GM19099 (cell line): ENCODE data around the gene RTEL1.

ENCODE experiments used
- POLR2A ChIP-seq: IDR thresholded peaks from 3 replicates; pipeline ENCODE4 v1.6.1; 2011; ENCODE audit warnings: low read depth; ENCODE audit not compliant: insufficient read length; ENCODE audit errors: extremely low read depth

Gene RTEL1

DNA sequence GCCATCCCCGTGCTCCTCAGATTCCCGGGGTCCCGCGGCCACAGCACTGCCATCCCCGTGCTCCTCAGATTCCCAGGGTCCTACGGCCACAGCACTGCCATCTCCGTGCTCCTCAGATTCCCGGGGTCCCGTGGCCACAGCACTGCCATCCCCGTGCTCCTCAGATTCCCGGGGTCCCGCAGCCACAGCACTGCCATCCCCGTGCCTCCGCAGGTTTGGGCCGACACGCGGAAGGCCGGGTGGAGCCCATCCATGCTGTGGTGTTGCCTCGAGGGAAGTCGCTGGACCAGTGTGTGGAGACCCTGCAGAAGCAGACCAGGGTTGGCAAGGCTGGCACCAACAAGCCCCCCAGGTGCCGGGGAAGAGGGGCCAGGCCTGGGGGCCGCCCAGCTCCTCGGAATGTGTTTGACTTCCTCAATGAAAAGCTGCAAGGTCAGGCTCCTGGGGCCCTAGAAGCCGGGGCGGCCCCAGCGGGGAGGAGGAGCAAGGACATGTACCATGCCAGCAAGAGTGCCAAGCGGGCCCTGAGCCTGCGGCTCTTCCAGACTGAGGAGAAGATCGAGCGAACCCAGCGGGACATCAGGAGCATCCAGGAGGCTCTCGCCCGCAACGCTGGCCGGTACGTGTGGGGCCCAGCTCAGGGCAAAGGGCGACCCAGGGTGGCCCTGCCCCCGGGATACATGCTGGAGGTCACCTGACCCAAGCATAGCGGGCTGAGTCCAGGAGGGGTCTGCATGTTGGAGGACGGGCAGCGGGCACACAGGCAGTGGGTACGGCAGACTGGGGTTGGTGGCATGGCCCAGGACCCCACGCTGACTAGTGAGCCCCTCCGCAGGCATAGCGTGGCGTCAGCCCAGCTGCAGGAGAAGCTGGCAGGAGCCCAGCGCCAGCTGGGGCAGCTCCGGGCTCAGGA, 77.1 kb downstream of the RTEL1 start:
- TF ChIP-seq POLR2A: no peak

DNA sequence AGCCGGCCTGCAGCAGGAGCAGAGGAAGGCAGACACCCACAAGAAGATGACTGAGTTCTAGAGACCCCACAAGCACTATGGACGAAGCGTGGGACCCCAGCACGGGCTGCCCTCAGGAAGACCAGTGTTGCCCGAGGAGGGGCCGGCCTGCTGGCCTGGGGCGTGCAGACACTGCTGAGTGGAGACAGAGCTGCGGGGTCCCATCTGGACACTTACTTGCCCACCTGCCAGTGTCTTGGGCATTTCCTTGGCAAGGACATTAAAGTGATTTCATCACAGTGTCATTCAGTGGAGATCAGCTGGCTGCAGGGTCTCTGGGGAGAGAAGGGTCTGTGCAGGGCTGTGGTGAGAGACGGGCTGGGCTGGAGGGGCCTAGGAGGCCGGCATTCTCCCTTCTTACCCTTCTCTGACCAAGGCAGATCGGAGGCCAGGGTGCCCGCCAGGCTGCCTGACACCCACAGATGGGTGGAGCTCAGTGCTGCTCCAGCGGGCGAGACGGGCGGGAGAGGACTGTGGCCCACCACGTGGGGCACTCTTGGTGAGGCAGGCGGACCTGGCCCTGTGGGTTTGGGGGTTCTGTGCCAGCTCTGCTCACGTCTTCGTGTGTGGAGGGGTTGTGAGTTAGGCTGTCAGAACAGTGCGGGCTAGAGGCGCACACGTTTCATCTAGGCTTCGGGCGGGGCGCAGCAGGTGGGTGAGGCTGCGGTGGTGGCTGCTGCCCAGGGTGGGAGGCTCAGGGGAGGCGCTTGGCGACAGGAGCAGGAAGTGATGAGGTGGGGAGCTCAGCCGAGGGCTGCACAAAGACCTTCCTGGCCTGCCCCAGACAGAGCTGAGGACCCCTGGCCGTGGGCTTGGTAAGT, 78.0 kb downstream of the RTEL1 start, which contains the start of gene LIME1:
LIME1 (plus strand) TSS at position 806 of the 860 bp plus-strand sequence. CDS start 886 bp downstream, outside the sequence.
- no peak for TF ChIP-seq POLR2A

DNA sequence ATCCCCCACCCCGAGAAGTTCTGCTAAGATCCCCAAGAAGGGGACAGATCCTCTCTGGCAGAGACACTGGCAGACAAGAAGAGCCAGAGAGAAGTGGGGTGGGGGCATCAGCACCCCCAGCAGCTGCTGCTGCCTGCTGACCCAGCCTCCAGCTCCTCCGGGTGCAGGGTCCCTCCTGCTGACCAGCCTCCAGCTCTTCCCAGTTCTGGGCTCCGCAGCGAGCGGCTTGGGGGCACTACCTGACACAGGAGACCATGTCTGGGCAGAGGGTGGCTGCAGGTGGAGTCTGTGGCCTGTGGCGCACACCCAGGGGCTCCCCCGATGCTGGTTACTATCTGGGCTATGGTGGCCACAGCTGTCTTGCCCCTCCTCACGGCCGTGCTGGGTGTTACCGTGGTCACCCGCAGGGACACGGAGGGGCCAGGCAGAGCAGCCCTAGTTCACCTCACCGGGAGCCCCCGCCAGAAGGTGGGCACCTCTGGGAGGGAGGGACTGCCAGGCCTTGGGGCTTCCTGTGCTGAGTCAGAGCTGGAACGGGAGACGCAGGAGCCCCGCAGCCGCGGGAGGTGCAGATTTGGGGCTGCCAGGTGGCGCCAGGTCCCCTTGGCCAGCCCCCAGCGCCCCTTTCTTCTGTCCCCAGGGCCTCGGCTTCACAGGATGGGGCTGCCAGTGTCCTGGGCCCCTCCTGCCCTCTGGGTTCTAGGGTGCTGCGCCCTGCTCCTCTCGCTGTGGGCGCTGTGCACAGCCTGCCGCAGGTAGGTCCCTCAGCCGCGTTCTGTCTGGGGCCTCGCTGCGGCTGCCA, 79.0 kb downstream of the RTEL1 start:
- TF ChIP-seq POLR2A: peak; percentile 45

DNA sequence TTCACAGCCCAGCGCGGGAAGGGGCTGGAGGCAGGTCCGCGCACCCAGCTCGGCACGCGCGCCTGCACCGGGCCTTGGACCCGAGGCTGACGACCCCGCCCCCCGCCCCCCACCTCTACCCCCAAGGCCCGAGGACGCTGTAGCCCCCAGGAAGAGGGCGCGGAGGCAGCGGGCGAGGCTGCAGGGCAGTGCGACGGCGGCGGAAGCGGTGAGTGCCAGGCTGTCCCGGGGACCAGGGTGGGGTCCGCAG, 79.5 kb downstream of the RTEL1 start:
- no peak for TF ChIP-seq POLR2A

DNA sequence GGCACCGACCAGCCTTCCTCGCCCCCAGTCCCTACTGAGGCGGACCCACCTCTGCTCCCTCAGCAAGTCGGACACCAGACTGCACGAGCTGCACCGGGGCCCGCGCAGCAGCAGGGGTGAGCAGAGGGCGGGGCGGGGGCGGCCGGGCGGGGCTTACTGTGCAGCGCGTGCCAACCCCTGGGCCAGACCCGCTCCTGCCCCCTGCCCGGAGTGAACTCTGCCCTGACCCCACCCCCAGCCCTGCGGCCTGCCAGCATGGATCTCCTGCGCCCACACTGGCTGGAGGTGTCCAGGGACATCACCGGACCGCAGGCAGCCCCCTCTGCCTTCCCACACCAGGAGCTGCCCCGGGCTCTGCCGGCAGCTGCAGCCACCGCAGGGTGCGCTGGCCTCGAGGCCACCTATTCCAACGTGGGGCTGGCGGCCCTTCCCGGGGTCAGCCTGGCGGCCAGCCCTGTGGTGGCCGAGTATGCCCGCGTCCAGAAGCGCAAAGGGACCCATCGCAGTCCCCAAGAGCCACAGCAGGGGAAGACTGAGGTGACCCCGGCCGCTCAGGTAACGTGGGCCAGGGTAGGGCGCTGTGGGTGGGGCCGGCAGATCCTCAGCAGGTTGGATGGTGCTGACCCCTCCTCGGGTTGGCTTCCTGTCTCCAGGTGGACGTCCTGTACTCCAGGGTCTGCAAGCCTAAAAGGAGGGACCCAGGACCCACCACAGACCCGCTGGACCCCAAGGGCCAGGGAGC, 80.0 kb downstream of the RTEL1 start:
- TF ChIP-seq POLR2A: no peak

DNA sequence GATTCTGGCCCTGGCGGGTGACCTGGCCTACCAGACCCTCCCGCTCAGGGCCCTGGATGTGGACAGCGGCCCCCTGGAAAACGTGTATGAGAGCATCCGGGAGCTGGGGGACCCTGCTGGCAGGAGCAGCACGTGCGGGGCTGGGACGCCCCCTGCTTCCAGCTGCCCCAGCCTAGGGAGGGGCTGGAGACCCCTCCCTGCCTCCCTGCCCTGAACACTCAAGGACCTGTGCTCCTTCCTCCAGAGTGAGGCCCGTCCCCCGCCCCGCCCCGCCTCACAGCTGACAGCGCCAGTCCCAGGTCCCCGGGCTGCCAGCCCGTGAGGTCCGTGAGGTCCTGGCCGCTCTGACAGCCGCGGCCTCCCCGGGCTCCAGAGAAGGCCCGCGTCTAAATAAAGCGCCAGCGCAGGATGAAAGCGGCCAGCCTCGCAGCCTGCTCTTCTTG, 80.6 kb downstream of the RTEL1 start:
- TF ChIP-seq POLR2A: no peak

DNA sequence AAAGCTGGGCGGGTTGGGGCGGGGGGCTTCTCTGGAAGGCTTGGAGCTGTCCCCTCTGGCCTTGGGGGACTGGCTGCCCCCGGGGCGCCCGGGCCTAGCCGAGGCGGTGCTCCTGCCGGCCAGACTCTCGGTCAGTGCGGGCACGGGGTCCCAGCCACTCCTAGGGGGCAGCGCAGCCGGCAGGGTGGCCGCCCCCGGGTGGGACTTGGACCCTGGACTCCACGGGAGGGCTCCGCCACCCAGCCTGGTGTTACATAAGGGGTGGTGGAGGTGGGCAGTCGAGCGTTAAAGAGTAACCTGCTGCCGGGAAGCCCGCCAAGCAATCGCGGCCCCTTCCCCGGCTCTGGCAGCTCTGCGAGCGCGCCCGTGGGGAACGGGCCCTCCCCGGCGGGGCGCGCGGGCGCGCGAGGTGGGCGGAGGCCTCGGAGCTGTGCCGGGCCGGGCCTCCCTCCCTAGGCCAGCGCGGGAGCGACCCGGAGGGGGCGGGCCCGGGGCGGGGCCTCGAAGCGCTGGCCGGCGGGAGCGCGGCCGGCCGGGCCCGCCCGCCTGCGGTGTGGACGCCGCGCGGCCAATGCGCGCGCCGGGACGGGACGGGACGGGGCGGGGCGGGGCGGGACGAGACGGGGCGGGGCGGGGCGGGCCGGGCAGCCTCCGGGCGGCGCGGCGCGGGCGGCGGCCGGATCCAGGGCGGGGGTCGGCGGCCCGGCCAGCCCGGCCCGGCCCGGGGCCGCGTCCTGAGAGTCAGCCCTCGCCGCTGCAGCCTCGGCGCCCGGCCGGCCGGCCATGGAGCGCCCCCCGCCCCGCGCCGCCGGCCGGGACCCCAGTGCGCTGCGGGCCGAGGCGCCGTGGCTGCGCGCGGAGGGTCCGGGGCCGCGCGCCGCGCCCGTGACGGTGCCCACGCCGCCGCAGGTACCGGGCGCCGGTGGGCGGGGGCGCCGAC, 81.3 kb downstream of the RTEL1 start, which contains the start of gene SLC2A4RG:
SLC2A4RG (plus strand) TSS at position 647 of the 940 bp plus-strand sequence; CDS start at position 784, 137 bp downstream.
- TF ChIP-seq POLR2A: no peak

DNA sequence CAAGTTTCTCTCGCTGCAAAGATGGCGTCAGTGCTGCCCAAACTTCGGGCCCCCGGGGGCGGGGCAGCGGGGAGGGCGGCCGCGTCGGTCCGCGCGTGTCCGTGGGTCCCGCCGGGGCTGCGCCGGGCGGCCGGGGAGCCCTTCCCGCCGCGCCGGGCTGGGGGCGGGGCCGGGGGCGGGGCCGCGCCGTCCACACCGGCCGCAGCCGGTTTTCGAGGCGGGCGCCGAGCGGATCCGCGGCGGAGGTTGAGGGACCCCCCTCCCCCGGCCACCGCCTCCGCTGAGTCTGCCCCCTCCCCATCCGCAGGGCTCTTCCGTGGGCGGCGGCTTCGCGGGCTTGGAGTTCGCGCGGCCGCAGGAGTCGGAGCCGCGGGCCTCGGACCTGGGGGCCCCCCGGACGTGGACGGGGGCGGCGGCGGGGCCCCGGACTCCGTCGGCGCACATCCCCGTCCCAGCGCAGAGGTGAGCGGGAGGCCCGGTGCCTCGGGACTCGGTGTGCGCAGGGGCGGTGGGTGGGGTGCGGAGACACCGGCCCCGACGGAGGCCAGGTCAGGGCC, 82.0 kb downstream of the RTEL1 start:
- peak; percentile 34 for TF ChIP-seq POLR2A

DNA sequence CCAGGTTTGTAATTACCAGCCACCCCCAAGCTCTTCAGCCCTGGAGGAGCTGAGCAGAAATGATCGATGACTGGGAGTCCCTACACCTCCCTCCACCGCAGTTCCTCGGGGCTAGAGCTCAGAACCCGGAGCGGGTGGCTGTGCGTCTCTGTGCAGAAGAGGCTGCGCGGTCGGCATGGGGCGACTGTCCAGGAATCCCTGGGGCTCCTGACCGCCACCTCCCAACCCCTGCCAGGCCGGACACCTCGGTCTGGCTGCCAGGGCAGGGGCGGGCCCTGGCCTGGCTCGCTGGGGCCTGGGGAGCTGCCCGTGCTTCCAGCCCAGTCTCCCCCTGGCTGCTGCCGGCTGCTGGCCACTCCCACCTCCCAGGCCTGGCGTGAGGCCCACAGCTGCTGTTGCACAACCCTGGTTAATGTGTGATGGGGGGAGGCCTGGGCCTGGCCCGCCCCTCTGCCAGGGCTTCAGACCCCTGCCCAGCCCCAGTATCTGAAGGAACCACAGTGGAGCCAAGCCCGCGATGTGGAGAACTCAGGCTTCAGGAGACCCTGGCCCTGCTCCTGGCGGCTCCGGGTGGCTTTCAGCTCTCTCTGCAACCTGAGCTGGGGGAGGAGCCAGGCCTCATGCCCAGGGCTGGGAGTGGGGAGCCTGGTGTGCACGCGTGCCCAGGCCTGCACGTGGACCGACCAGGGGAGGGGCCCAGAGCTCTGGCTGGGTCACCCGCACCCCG, 82.7 kb downstream of the RTEL1 start:
- no peak for TF ChIP-seq POLR2A

DNA sequence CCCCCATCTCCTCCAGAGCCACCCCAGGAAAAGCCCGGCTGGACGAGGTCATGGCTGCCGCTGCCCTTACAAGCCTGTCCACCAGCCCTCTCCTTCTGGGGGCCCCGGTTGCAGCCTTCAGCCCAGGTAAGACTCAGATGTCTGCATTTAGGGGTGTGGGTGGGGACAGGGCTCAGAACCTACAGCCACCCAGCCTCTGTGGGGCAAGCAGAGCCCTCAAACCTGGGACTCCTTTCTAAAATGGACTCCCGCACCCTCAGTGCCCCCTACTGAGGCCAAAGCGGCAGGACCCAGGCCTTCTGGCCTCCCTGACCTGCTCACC, 83.2 kb downstream of the RTEL1 start:
- TF ChIP-seq POLR2A: no peak

DNA sequence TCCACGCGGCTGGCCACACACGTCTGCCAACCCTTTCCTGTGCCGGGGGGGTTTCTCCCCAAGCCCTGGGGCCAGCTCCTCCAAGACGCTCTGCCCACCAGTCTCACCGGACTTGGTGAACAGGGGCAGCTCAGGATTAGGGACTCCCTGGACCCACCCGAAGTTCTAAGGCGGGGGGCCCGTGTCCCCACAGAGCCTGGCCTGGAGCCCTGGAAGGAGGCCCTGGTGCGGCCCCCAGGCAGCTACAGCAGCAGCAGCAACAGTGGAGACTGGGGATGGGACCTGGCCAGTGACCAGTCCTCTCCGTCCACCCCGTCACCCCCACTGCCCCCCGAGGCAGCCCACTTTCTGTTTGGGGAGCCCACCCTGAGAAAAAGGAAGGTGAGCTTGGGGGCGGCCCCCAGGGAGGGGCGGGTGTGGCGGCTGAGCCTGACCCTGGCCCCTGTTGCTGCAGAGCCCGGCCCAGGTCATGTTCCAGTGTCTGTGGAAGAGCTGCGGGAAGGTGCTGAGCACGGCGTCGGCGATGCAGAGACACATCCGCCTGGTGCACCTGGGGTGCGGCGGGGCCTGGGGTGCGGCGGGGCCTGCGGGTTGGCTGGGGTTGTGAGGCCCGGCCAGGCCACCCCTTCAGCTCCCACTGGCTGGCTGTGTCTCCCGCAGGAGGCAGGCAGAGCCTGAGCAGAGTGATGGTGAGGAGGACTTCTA, 83.7 kb downstream of the RTEL1 start:
- no peak for TF ChIP-seq POLR2A
